K562 (cell line): Measurements from ENCODE around the gene PRKACB. TPM values are rescaled to one million over a fixed set of nuclear protein-coding genes. Genes with fewer than 3 reads are reported as not detected.

Experiments used
- ATAC-seq: fragments of 200-7000 bp; cut with Tn5 transposase; 3 replicates; pipeline ENCODE4 v1.9.1; 2020; ENCODE audit warnings: moderate library complexity
- BruUV-seq: library from RNA; stranded (reverse); fragments of 400-500 nt; replicated peaks from 2 replicates; lab custom pipeline; 2021; lab: Mats Ljungman, UMichigan
- CTCF ChIA-PET: fragments of 300-600 bp; formaldehyde crosslinking; extraction: SDS; loops from one replicate; lab custom pipeline; 2021; ENCODE audit warnings: low intra/inter-chr PET ratio; lab: Yijun Ruan, JAX
- POLR2A ChIA-PET: fragments of 300-600, 350-650 bp; sonication (Branson Sonifier 250); formaldehyde crosslinking; extraction: SDS; loops from one replicate; lab custom pipeline; 2021; ENCODE audit warnings: antibody characterized with exemption, inconsistent platforms; lab: Yijun Ruan, JAX
- DNase-seq, 4 experiments: peaks; one replicate each; pipeline versions ENCODE4 v3.0.0 to v3.0.0-alpha.2; 2011 to 2018; ENCODE audit warnings: low spot score in 3 of 4, mixed read lengths in 3 of 4; ENCODE audit errors: extremely low read depth in 1 of 4
- FAIRE-seq: peaks from 2 replicates; lab custom pipeline; 2011; peaks lifted over from hg19 to GRCh38; lab: Jason Lieb, UNC
- H2AFZ ChIP-seq: 2 replicates; pipeline ENCODE4 v1.6.0; 2011; ENCODE audit warnings: low read depth, low read length, control low read depth, inconsistent platforms
- H3K27ac ChIP-seq: fragments of 200-600 bp; 3 replicates; pipeline ENCODE4 v1.8.0; 2011; ENCODE audit warnings: low read depth, mild to moderate bottlenecking, control low read depth, inconsistent platforms, low read length, moderate library complexity, mixed read lengths; ENCODE audit errors: extremely low read depth
- H3K27me3 ChIP-seq, 2 experiments: fragments of 300-600 bp in 1 of 2; 2 replicates in 1 of 2; 3 replicates in 1 of 2; pipeline versions ENCODE4 v1.6.0 to v1.8.0; 2011; ENCODE audit warnings: inconsistent platforms in 2 of 2, low read length in 2 of 2, mild to moderate bottlenecking in 1 of 2, mixed read lengths in 1 of 2, moderate library complexity in 1 of 2; ENCODE audit not compliant: control insufficient read depth in 2 of 2, insufficient read depth in 2 of 2
- H3K36me3 ChIP-seq: fragments of 300-600 bp; 3 replicates; pipeline ENCODE4 v1.8.0; 2011; ENCODE audit warnings: mild to moderate bottlenecking, low read length, inconsistent platforms; ENCODE audit not compliant: control insufficient read depth, insufficient read depth
- H3K4me1 ChIP-seq, 2 experiments: fragments of 200-600 bp in 1 of 2; replicated peaks in 1 of 2; 2 replicates in 1 of 2; 3 replicates in 1 of 2; pipeline versions ENCODE4 v1.5.1 to v1.8.0; 2011; ENCODE audit warnings: inconsistent platforms in 2 of 2, low read length in 2 of 2, mild to moderate bottlenecking in 1 of 2, mixed read lengths in 1 of 2, moderate library complexity in 1 of 2; ENCODE audit not compliant: control insufficient read depth in 2 of 2, insufficient read depth in 2 of 2
- H3K4me2 ChIP-seq: 2 replicates; pipeline ENCODE4 v1.6.1; 2011; ENCODE audit warnings: low read length, control low read depth, inconsistent platforms, mixed read lengths; ENCODE audit not compliant: insufficient read depth
- H3K4me3 ChIP-seq: fragments of 200-600 bp; sonication (generic), shearing (Covaris generic); 2 replicates; pipeline ENCODE4 v1.5.1; 2016; ENCODE audit warnings: control low read depth, inconsistent platforms
- H3K79me2 ChIP-seq: fragments of 200-600 bp; 3 replicates; pipeline ENCODE4 v1.8.0; 2011; ENCODE audit warnings: low read length, inconsistent platforms; ENCODE audit not compliant: control insufficient read depth, insufficient read depth
- H3K9ac ChIP-seq, 2 experiments: 2 replicates each; pipeline versions ENCODE4 v1.6.0 to v1.6.1; 2011; ENCODE audit warnings: low read depth in 2 of 2, low read length in 2 of 2, control low read depth in 1 of 2, inconsistent platforms in 1 of 2, mild to moderate bottlenecking in 1 of 2, mixed read lengths in 1 of 2; ENCODE audit not compliant: insufficient read depth in 1 of 2
- H3K9me1 ChIP-seq: one replicate; pipeline ENCODE4 v1.6.0; 2011; ENCODE audit warnings: inconsistent platforms, mild to moderate bottlenecking, low read length, moderate library complexity; ENCODE audit not compliant: control insufficient read depth, insufficient read depth
- H3K9me3 ChIP-seq: replicated peaks from 2 replicates; pipeline ENCODE4 v1.5.1; 2011; ENCODE audit warnings: low read depth, low read length, inconsistent platforms; ENCODE audit not compliant: control insufficient read depth, insufficient read depth
- H4K20me1 ChIP-seq: replicated peaks from 2 replicates; pipeline ENCODE4 v1.6.1; 2011; ENCODE audit warnings: low read length, inconsistent platforms, mixed read lengths; ENCODE audit not compliant: control insufficient read depth, insufficient read depth
- KDM4B ChIP-seq, 2 experiments: fragments of 450-650 bp in 1 of 2; sonication (generic) in 1 of 2; IDR thresholded peaks; 2 replicates each; pipeline ENCODE4 v1.6.1; 2016 to 2017; ENCODE audit warnings: borderline replicate concordance in 2 of 2, antibody characterized with exemption in 1 of 2, low read depth in 1 of 2, mild to moderate bottlenecking in 1 of 2
- MEF2D ChIP-seq: conservative IDR thresholded peaks from 2 replicates; pipeline ENCODE4 v1.6.1; 2016; ENCODE audit warnings: low read depth, missing genetic modification characterization, missing compliant biosample characterization
- NR2F6 ChIP-seq: fragments of 450-650 bp; formaldehyde crosslinking; IDR thresholded peaks from 2 replicates; pipeline ENCODE4 v1.4.0; 2020; ENCODE audit warnings: mild to moderate bottlenecking
- PHF20 ChIP-seq: fragments of 450-650 bp; IDR thresholded peaks from 2 replicates; pipeline ENCODE4 v1.6.1; 2018; ENCODE audit not compliant: partially characterized antibody
- PTRF ChIP-seq: fragments of 450-650 bp; IDR thresholded peaks from 2 replicates; pipeline ENCODE4 v1.6.1; 2016; ENCODE audit warnings: mild to moderate bottlenecking, missing genetic modification characterization, missing compliant biosample characterization
- ZNF655 ChIP-seq: fragments of 250-450 bp; sonication (Bioruptor Pico); IDR thresholded peaks from 2 replicates; pipeline ENCODE4 v1.5.0; 2021
- WGBS: fragments of 100-300 bp; shearing (Covaris generic); methylation state at CpG from one replicate; pipeline ENCODE4 v1.1.6; 2016; ENCODE audit warnings: low coverage, mixed read lengths; ENCODE audit not compliant: insufficient coverage; ENCODE audit errors: missing lambda C conversion rate; 5-methylcytosine and 5-hydroxymethylcytosine counted together
- in situ Hi-C: fragments of 300-500 bp; cut with MboI; formaldehyde crosslinking; loops from 4 replicates; pipeline ENCODE4 v1.15.0; 2018; ENCODE audit warnings: inconsistent platforms, mixed read lengths
- intact Hi-C: fragments of 100-400 bp; cut with micrococcal nuclease; formaldehyde crosslinking; loops from 2 replicates; pipeline ENCODE4 v1.14.2; 2022
- polyA plus RNA-seq, 8 experiments: library from polyadenylated mRNA; depleted of rRNA in 4 of 8; stranded (reverse) in 5 of 8; unstranded in 3 of 8; fragments of >200 nt; fragmentation: Nextera tagmentation in 2 of 8; fragmentation: Illumina TruSeq in 1 of 8; extraction: Ambion mirVana in 2 of 8; extraction: Trizol in 1 of 8; gene quantifications; 2 replicates each; pipeline versions ENCODE4 v1.2.1 to v1.2.3, GENCODE V29; 2011 to 2014; ENCODE audit warnings: inconsistent platforms in 1 of 8, missing spikeins in 1 of 8
- total RNA-seq, 7 experiments: library from RNA; depleted of rRNA in 6 of 7; stranded (reverse); fragments of >200 nt in 6 of 7; fragmentation: Illumina TruSeq in 2 of 7; extraction: Trizol in 2 of 7; gene quantifications; 2 replicates each; pipeline versions ENCODE4 v1.2.1 to v1.2.3, GENCODE V29; 2011 to 2021; ENCODE audit warnings: low replicate concordance in 1 of 7
- TF ChIP-seq, protein P1 (sequence below): fragments of 250-450 bp; sonication (Bioruptor Pico); IDR thresholded peaks from 2 replicates; pipeline ENCODE4 v1.5.0; 2021; ENCODE audit warnings: mild to moderate bottlenecking, moderate library complexity

The PRKACB gene
- total and polyA plus RNA-seq, 9 of the 15 experiments (the other 6 are each of a cell fraction or from before 2014, with no cell fraction given), result 1.1 to 5.2 (median 2.8) TPM

GRCh38 chr1:84164161-84164560 is 20.1 kb downstream of the PRKACB start:
- no peak for DNase-seq
- H2AFZ ChIP-seq, result no peak overlapping the region
- no peaks in the 10 kb centered on the region for H3K79me2 ChIP-seq
- H3K9me1 ChIP-seq, result no peaks in the 10 kb centered on the region
- H3K4me1 ChIP-seq, result no peaks in the 10 kb centered on the region
- ChIA-PET CTCF (interaction anchor here (0.5 to 0.7 kb wide), 2 partner anchors 11 to 128 kb away, joined by 3 read pairs; no protein-coding TSS in a partner anchor), POLR2A (interaction anchor here (0.7 to 1.2 kb wide), 2 partner anchors 9 to 342 kb away, joined by 3 read pairs; partner anchors contain the start of genes GNG5 and SPATA1)
- TF ChIP-seq ZNF655 (CRISPR knock-in tag) (no peak), MEF2D (no peak), PHF20 (no peak), NR2F6 (CRISPR knock-in tag) (no peak), KDM4B (IDR thresholded peaks at IDR 0.05; ENCODE audit: borderline replicate concordance in 2 of 2, low read depth in 1 of 2) (no peak), PTRF (tag) (no peak)
- TF ChIP-seq, protein P1, sequence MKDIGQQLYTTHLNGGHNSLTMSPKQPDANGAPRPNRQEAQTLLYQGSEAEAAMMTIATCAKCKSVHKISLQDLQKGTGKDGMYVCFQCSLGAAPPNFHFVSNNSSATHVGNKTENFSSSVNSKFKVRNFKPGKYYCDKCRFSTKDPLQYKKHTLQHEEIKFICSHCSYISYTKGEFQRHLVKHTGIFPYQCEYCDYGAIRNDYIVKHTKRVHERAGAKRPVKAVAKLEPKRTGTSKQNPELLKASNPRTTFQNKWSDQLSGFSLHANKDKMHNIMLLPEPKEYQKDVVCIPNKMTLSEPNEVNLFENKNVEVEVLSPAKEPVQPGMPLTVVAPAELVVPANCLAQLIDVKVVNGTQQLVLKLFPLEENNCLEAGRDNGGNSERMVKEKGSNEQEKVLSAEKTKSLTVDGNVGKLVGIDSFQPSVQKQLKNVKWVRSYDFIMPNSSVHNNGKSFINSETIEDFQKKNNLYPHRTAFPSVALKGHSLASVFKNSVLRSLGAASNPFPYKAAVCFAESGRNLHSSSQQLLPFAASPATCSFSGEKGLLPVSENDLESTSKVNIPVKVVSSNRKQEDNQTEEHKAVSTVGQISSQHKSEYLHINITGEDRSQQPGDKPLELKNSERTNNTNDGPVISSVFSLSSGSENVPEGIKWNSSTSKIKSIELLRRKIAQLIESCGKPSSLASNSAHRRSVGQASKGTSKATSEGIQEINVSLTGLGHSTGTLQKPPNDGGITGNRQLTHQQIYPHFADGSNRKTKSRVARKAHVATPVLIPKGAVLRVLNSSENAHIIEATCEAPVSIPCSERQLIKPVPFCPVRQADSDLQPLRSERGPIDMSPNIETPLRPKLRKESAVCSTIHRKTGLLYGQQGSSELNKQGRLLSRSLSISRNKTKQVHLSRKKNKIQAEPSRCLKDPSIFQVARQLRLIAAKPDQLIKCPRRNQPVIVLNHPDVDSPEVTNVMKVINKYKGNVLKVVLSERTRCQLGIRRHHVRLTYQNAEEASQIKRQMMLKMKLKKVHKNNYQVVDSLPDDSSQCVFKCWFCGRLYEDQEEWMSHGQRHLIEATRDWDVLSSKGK (CRISPR knock-in tag), result no peak
- WGBS, result 19% methylated on average over 5 of the region's 5 CpGs
- in situ Hi-C loops (no loop called here), intact Hi-C loops (no loop called here)
- no peaks in the 10 kb centered on the region for H3K27me3 ChIP-seq
- no peaks in the 10 kb centered on the region for H4K20me1 ChIP-seq
- no peak overlapping the region for H3K27ac ChIP-seq
- H3K9ac ChIP-seq, result no peak overlapping the region
- FAIRE-seq, result no peak
- no peak overlapping the region for H3K4me2 ChIP-seq
- no peak overlapping the region for H3K4me3 ChIP-seq
- no peaks in the 10 kb centered on the region for H3K9me3 ChIP-seq
- H3K36me3 ChIP-seq, result no peaks in the 10 kb centered on the region
- BruUV-seq, result no TSS peak
- no peak for ATAC-seq
